ENCODE data around the gene TP53AIP1.

DNA sequence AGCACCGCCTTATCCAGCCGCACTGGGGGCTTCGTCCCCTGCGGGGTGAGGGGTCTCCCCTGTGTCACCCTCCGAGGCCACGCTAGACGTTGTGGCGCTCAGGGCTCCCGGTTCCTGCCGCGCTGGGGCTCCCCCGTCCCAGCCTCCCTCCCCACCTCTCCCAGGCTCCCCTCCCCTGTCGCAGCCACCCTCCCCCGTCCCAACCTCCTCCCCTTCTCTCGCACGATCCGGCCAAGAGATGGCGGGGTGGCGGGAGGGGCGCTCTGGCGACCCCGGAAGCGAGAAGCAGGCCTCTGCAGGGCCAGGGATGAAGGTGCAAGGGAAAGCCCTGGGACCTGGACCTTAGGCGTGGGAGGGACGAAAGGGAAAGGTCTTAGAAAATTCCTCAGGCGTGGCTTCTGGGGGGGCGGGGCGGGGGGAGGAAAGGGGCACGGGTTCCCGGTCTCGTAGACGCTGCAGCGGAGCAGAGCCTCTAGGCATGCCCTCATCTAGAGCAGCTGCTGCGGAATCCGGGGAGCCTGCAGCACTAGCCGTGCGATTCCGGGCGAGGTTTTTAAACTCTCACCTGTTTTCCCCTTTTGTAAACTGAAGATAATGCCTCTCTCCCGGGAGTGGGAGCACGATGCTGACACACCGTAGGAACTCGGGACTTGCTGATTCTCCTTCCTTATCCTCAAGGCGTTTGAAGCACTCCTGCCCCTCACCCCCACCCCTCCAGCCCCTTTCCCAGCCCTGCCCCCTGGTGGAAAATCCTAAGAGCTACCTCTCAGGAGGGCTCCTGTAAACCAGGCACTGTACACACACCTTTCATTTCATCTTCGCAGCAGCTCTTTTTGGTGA, 37.1 kb downstream of the TP53AIP1 start:
- TF ChIP-seq, protein P1, sequence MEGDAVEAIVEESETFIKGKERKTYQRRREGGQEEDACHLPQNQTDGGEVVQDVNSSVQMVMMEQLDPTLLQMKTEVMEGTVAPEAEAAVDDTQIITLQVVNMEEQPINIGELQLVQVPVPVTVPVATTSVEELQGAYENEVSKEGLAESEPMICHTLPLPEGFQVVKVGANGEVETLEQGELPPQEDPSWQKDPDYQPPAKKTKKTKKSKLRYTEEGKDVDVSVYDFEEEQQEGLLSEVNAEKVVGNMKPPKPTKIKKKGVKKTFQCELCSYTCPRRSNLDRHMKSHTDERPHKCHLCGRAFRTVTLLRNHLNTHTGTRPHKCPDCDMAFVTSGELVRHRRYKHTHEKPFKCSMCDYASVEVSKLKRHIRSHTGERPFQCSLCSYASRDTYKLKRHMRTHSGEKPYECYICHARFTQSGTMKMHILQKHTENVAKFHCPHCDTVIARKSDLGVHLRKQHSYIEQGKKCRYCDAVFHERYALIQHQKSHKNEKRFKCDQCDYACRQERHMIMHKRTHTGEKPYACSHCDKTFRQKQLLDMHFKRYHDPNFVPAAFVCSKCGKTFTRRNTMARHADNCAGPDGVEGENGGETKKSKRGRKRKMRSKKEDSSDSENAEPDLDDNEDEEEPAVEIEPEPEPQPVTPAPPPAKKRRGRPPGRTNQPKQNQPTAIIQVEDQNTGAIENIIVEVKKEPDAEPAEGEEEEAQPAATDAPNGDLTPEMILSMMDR (IDR thresholded peaks at IDR 0.05; ENCODE audit: poor library complexity), result peak; percentile 54
- TF ChIP-seq EZH2phosphoT487 (IDR thresholded peaks at IDR 0.05; ENCODE audit: low read depth, severe bottlenecking, unreplicated experiment), result no peak

All from hepatocyte (in vitro differentiated cells).